ENCODE data around the gene TCF4.

Gene TCF4

GRCh38 chr18:55339990-55340389, 248.0 kb downstream of the TCF4 start:
- H3K4me3 ChIP-seq (ENCODE audit: low read depth, low read length) = no peak overlapping the region
- no peak for TF ChIP-seq CTCF (IDR thresholded peaks at IDR 0.05; ENCODE audit: borderline replicate concordance, insufficient read depth, low read depth, low read length)

GRCh38 chr18:55338978-55339650, 248.9 kb downstream of the TCF4 start:
- H3K4me3 ChIP-seq (ENCODE audit: low read depth, low read length) = no peak overlapping the region
- TF ChIP-seq CTCF (IDR thresholded peaks at IDR 0.05; ENCODE audit: borderline replicate concordance, insufficient read depth, low read depth, low read length) = no peak

- H3K4me3 ChIP-seq (ENCODE audit: low read depth, low read length) = peak overlapping the region; percentile 15
- no peak for TF ChIP-seq CTCF (IDR thresholded peaks at IDR 0.05; ENCODE audit: borderline replicate concordance, insufficient read depth, low read depth, low read length)
Observed at GRCh38 chr18:55337908-55338521, 250.0 kb downstream of the TCF4 start.

- H3K4me3 ChIP-seq (ENCODE audit: low read depth, low read length) = no peak overlapping the region
- TF ChIP-seq CTCF (IDR thresholded peaks at IDR 0.05; ENCODE audit: borderline replicate concordance, insufficient read depth, low read depth, low read length) = no peak
Observed at GRCh38 chr18:55337138-55337537, 250.9 kb downstream of the TCF4 start.

GRCh38 chr18:55336438-55337100, 251.4 kb downstream of the TCF4 start:
- no peak overlapping the region for H3K4me3 ChIP-seq (ENCODE audit: low read depth, low read length)
- TF ChIP-seq CTCF (IDR thresholded peaks at IDR 0.05; ENCODE audit: borderline replicate concordance, insufficient read depth, low read depth, low read length) = no peak

- no peak for TF ChIP-seq CTCF (IDR thresholded peaks at IDR 0.05; ENCODE audit: borderline replicate concordance, insufficient read depth, low read depth, low read length)
Observed at GRCh38 chr18:55334875-55335274, 253.1 kb downstream of the TCF4 start.

More at GRCh38 chr18:55334875-55335274, 253.1 kb downstream of the TCF4 start:
- H3K4me3 ChIP-seq (ENCODE audit: low read depth, low read length) = no peak overlapping the region
